Fibroblast of villous mesenchyme (primary cell): ENCODE results near the gene SUSD1. TPM values are rescaled to one million over a fixed set of nuclear protein-coding genes. Genes with fewer than 3 reads are reported as not detected.

Experiments
- DNase-seq: peaks from one replicate; pipeline ENCODE4 v3.0.0-alpha.2; 2010; ENCODE audit warnings: low read depth
- H3K4me3 ChIP-seq: 2 replicates; pipeline ENCODE4 v1.5.1; 2011; ENCODE audit warnings: low read depth, mild to moderate bottlenecking, low read length
- CTCF ChIP-seq: IDR thresholded peaks from 2 replicates; pipeline ENCODE4 v1.5.1; 2012; ENCODE audit warnings: low read depth, mild to moderate bottlenecking, low read length; ENCODE audit not compliant: insufficient read depth
- total RNA-seq: library from RNA; depleted of rRNA; stranded (reverse); fragments of >200 nt; gene quantifications from 2 replicates; pipeline ENCODE4 v1.2.3, GENCODE V29; 2012

SUSD1 gene
- total RNA-seq, 1 donor: 29.8 TPM

DNA sequence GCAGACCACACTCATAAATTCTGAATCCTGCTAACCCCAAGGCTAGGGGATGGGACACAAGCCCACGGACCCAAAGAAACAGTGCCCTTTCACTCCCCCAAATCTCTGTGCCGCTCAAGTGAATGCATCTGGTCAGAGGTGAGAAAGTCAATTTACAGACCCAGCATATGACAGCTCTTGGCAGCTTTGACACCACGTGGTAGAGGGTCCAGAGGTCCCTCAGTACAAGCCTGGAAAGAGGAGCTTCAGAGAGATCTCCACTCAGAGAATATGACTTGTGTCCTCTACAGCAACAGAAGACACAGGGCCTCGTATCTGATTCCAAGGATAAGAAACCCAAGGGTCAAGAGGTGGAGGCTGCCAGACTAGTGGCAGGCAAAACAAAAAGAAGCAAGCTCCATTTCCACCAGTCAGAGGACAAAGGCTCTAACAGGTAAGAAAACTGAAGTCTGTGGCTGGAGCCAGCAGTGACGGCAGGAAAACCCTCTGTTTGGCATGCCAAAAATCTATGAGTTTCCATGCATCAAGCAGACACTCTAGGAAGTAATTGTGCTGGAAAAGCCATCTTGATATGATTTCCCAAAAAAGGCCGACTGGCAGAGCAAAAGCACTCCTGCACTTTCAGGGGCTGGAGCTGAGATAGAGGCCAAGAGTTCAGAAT is 139.8 kb downstream of the SUSD1 start:
- no peak for TF ChIP-seq CTCF
- DNase-seq: no peak
- H3K4me3 ChIP-seq: no peak overlapping the region

- no peak for TF ChIP-seq CTCF
- H3K4me3 ChIP-seq: no peak overlapping the region
- DNase-seq: no peak
Observed at GRCh38 chr9:112034216-112034611, 140.9 kb downstream of the SUSD1 start.

GRCh38 chr9:112033237-112034215 is 141.6 kb downstream of the SUSD1 start:
- no peak overlapping the region for H3K4me3 ChIP-seq
- no peak for DNase-seq
- no peak for TF ChIP-seq CTCF

DNA sequence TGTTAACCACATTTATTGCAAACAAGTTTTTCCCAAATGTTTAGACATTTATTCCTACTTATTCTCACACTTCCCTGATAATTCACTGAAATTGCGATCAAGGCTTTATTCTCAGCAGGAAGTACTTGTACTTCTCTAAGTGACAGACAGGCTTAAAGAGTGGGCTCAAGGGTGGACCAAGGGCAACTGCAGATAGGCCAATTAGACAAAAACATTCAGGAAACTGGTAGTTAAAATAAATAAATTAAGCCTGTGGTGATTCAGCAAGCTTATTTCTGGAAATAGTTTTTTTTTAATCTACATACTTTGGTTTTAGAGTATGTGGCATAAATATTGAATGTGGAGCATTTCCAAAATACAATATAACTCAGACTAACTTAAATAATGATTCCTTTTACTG is 142.4 kb downstream of the SUSD1 start:
- no peak overlapping the region for H3K4me3 ChIP-seq
- peak; percentile 52 for DNase-seq
- TF ChIP-seq CTCF: no peak

DNA sequence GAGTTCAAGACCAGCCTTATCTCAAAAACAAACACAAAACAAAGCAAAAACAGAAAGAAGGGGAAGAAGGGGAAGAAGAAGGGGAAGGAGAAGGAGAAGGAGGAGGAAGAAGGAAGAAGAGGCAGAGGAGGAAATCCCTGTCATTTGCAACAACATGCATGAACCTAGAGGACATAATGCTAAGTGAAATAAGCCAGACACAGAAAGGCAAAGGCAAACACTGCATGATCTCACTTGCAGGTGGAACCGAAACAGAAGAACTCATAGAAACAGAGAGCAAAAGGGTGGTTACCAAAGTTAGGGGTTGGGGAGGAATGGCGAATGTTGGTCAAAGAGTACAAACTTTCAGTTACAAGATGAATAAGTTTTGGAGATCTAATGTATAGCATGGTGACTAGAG is 143.1 kb downstream of the SUSD1 start:
- no peak overlapping the region for H3K4me3 ChIP-seq
- TF ChIP-seq CTCF: no peak
- no peak for DNase-seq

DNA sequence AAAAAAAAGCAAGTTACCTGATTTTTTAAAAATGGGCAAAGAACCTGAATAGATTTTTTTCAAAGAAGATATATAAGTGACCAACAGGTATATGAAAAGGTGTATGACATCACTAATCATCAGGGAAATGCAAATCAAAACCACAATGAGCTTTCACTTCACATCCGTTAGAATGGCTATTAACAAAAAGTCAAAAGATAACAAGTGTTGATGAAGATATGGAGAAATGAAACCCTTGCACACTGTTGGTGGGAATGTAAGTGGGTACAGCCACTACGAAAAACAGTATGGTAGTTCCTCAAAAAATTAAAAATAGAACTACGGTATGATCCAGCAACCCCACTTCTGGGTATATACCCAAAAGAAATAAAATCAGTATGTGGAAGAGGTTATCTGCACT is 143.7 kb downstream of the SUSD1 start:
- no peak overlapping the region for H3K4me3 ChIP-seq
- no peak for DNase-seq
- no peak for TF ChIP-seq CTCF
